Activated CD8-positive, alpha-beta T cell treated with anti-CD3 and anti-CD28 coated beads for 36 hours (primary cell): Measurements from ENCODE around the gene OR6C74. TPM values are rescaled to one million over a fixed set of nuclear protein-coding genes. Genes with fewer than 3 reads are reported as not detected.

Experiments used
- ATAC-seq: fragments of 200-7000 bp; cut with Tn5 transposase; one replicate; pipeline ENCODE4 v1.10.0; 2021; ENCODE audit warnings: mild to moderate bottlenecking, moderate library complexity
- CTCF ChIA-PET: fragments of 350-600 bp; sonication (Branson Sonifier 250); formaldehyde crosslinking; loops from one replicate; lab custom pipeline; 2021; ENCODE audit warnings: antibody characterized with exemption; lab: Charles Lee
- POLR2A ChIA-PET: fragments of 350-600 bp; sonication (Branson Sonifier 250); formaldehyde crosslinking; loops from one replicate; lab custom pipeline; 2021; ENCODE audit warnings: antibody characterized with exemption; lab: Charles Lee
- DNase-seq: peaks from one replicate; pipeline ENCODE4 v3.0.0-alpha.2; 2020
- H3K27ac Mint-ChIP-seq: one replicate; pipeline ENCODE4 v1.8.0; 2021; ENCODE audit warnings: mild to moderate bottlenecking, mixed read lengths
- H3K27me3 Mint-ChIP-seq: one replicate; pipeline ENCODE4 v1.8.0; 2021; ENCODE audit warnings: mixed read lengths
- H3K36me3 Mint-ChIP-seq: one replicate; pipeline ENCODE4 v1.8.0; 2021; ENCODE audit warnings: low read depth, mixed read lengths
- H3K4me1 Mint-ChIP-seq: one replicate; pipeline ENCODE4 v1.8.0; 2021; ENCODE audit warnings: low read depth, mixed read lengths
- H3K4me3 Mint-ChIP-seq: one replicate; pipeline ENCODE4 v1.8.0; 2021; ENCODE audit warnings: mild to moderate bottlenecking, moderate library complexity, mixed read lengths
- H3K9me3 Mint-ChIP-seq: one replicate; pipeline ENCODE4 v1.8.0; 2021; ENCODE audit warnings: mixed read lengths
- intact Hi-C: fragments of 100-400 bp; cut with micrococcal nuclease; formaldehyde crosslinking; loops from one replicate; pipeline ENCODE4 v1.10.0; 2022
- total RNA-seq, 2 experiments: library from RNA; stranded (reverse); gene quantifications; one replicate each; pipeline ENCODE4 v1.2.3, GENCODE V29; 2021
- TF ChIP-seq, protein P1 (sequence below): fragments of 200-600 bp; IDR thresholded peaks from one replicate; pipeline ENCODE4 v1.8.0; 2022; ENCODE audit warnings: antibody characterized with exemption, mild to moderate bottlenecking

Gene OR6C74
- total RNA-seq, 2 experiments from 2014 or later, result not detected

DNA sequence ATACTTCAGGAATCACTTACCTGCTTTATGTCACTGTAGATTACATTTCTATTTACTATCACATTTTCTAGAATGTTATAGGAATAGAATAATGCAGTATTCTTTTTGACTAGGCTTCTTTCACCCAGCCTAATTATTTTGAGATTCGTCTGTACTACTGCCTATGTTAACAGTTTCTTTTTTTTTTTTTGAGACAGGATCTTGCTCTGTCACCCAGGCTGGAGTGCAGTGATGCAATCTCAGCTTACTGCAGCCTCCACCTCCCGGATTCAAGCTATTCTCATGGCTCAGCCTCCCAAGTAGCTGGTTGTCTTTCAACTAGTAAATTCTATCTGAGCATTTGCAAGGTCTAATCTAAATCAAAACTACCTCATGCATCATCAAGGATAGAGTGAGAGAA lies 45.6 kb downstream of the OR6C74 start:
- Mint-ChIP-seq H3K36me3 (no peaks in the 10 kb centered on the region), H3K4me1 (no peaks in the 10 kb centered on the region), H3K9me3 (no peaks in the 10 kb centered on the region), H3K27me3 (peaks cover 29% of the 10 kb centered on the region), H3K27ac (no peak overlapping the region), H3K4me3 (no peak overlapping the region)
- intact Hi-C loops, result no loop called here
- TF ChIP-seq, protein P1, sequence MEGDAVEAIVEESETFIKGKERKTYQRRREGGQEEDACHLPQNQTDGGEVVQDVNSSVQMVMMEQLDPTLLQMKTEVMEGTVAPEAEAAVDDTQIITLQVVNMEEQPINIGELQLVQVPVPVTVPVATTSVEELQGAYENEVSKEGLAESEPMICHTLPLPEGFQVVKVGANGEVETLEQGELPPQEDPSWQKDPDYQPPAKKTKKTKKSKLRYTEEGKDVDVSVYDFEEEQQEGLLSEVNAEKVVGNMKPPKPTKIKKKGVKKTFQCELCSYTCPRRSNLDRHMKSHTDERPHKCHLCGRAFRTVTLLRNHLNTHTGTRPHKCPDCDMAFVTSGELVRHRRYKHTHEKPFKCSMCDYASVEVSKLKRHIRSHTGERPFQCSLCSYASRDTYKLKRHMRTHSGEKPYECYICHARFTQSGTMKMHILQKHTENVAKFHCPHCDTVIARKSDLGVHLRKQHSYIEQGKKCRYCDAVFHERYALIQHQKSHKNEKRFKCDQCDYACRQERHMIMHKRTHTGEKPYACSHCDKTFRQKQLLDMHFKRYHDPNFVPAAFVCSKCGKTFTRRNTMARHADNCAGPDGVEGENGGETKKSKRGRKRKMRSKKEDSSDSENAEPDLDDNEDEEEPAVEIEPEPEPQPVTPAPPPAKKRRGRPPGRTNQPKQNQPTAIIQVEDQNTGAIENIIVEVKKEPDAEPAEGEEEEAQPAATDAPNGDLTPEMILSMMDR, result no peak
- ChIA-PET CTCF (no interaction called here), POLR2A (no interaction called here)
- DNase-seq (no peak), ATAC-seq (no peak)

Other genes starting within 250 kb of the OR6C74 start
- not detected for gene NEUROD4, start 224.6 kb upstream of the OR6C74 start, total RNA-seq
- gene OR9K2, start 118.2 kb upstream of the OR6C74 start, total RNA-seq, result not detected
- not detected for gene OR10A7, start 23.6 kb upstream of the OR6C74 start, total RNA-seq
- gene OR6C6, start 52.0 kb downstream of the OR6C74 start, total RNA-seq, result not detected
- not detected for gene OR6C1, start 69.7 kb downstream of the OR6C74 start, total RNA-seq
- not detected for gene OR6C3, start 86.1 kb downstream of the OR6C74 start, total RNA-seq
- gene OR6C75, start 118.4 kb downstream of the OR6C74 start, total RNA-seq, result not detected
- not detected for gene OR6C65, start 155.9 kb downstream of the OR6C74 start, total RNA-seq
- gene OR6C76, start 181.6 kb downstream of the OR6C74 start, total RNA-seq, result not detected
- gene OR6C2, start 199.5 kb downstream of the OR6C74 start, total RNA-seq, result not detected
- gene OR6C70, start 225.5 kb downstream of the OR6C74 start, total RNA-seq, result not detected
- not detected for gene OR6C68, start 247.8 kb downstream of the OR6C74 start, total RNA-seq